GM21723 (cell line): Measurements from ENCODE around the gene HHEX.
"Not testable (repeated sequence)": the region's sequence is repeated elsewhere in the genome, so short reads cannot be mapped to it uniquely, and the experiment has no call there.

Source experiments
- ATAC-seq: cut with Tn5 transposase; IDR thresholded peaks from one replicate; pipeline ENCODE4 v1.9.1; 2021; ENCODE audit warnings: mild to moderate bottlenecking, moderate library complexity; ENCODE audit not compliant: unreplicated experiment

Gene HHEX

GRCh38 chr10:92732958-92733357 lies 43.2 kb downstream of the HHEX start:
- ATAC-seq, result no peak

- no peak for ATAC-seq
Measured at GRCh38 chr10:92734301-92734700, 44.5 kb downstream of the HHEX start.

GRCh38 chr10:92735938-92736337 lies 46.2 kb downstream of the HHEX start:
- no peak for ATAC-seq

GRCh38 chr10:92737484-92737883 lies 47.7 kb downstream of the HHEX start:
- ATAC-seq, result no peak

- ATAC-seq, result no peak
Measured at GRCh38 chr10:92740762-92741161, 51.0 kb downstream of the HHEX start.

GRCh38 chr10:92741741-92742140 lies 52.0 kb downstream of the HHEX start:
- ATAC-seq, result not testable (repeated sequence)

GRCh38 chr10:92742331-92743228 lies 52.8 kb downstream of the HHEX start:
- ATAC-seq, result peak; percentile 98
